HG02938 (cell line): ENCODE measurements around the gene QDPR.
"Not testable (repeated sequence)": the region's sequence is repeated elsewhere in the genome, so short reads cannot be mapped to it uniquely, and the experiment has no call there.

ENCODE experiments used
- ATAC-seq: cut with Tn5 transposase; IDR thresholded peaks from one replicate; pipeline ENCODE4 v1.9.1; 2021; ENCODE audit warnings: mild to moderate bottlenecking, moderate library complexity; ENCODE audit not compliant: unreplicated experiment

The QDPR gene

DNA sequence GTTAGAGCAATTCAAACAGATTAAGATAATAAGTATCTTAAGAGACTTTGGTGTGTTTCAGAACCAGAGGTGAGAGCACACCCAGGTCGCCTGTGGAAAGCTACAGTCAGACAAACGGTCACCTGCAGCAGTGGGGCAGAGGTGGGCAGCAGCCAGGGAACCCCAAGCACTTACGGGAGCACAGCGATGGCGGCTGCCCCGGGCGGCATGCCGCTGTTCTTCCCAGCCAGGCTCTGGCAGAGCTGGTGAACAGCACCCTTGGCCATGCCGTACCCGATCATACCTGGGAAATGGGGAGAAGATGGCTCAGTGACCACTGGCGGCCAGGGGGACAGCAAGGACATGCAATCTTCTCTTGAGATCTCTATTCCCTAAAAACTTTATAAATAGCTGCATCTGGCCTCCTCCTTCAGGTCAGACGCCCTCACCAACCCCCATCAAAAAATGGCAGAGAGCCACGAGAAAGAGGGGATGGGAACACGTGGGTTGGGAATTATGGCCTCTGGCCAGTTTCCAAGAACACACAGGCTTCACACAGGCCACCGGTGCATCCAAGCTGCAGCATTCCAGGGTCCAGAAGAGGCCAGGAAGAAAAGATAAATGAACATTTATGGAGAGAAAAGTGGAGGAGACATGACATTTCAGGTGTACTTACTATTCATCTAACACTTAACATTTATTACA, 19.7 kb downstream of the QDPR start:
- no peak for ATAC-seq

- ATAC-seq: no peak
These were observed 20.7 kb downstream of the QDPR start for GRCh38 chr4:17491196-17491595.

DNA sequence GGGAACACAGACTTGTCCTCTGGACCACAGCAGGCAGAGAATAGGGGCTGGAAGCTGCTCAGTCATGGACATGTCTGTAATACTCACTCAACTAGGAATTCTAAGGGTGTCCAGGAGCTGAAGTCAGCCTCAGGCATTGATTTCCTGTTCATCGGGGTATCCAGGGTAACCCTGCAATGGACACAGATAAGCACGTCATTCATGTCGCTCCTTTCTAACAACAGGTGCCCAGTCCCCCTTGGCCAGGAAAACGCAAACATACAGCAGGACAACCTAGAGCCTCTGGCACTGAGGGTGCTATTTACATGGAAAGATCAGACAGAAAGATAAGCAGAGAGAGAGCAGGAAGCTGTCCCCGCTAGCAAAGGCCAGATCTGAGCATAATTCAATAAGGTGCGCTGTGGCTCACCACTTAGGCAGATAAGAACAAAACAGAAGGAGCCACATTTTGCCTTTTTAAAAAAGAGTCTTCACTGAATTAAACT, 21.3 kb downstream of the QDPR start:
- ATAC-seq: no peak

DNA sequence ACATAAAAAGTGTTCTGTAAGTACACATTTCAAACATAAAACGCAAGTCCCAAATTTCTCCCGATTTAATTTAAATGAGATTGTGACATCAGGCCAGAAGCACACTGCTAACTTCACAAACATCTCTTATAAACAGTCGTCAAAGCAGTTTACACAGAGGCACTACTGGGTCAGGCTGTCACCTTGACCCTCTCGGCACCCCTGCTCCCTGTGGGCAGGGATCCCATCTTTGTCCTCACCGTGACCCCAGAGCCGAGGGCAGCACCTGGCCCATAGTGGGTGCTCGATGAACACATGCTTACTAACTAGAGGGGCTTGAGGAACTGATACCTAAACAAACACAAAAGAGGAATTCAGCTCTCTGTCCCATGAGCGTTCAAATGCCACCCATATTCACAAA, 22.2 kb downstream of the QDPR start:
- ATAC-seq: no peak

DNA sequence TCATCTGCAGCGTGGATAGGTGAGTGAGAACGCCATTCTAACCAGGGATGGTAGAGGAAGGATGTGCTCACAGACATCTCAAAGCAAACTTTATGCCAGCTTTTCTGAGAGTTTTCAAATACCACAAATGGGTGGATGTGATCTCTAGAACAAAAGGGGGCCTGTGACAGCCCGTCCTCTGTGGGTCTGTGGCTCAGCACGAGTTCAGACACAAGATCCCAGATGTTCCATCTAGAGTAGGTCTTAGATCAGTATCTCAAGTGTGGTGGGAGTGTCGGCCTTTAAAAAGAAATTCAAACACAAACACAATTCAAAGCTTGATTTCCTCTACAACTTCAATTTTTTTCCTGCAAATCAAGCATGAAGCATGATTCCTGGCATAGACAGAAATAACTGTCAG, 22.8 kb downstream of the QDPR start:
- no peak for ATAC-seq

GRCh38 chr4:17482716-17483115, 29.2 kb downstream of the QDPR start:
- no peak for ATAC-seq

DNA sequence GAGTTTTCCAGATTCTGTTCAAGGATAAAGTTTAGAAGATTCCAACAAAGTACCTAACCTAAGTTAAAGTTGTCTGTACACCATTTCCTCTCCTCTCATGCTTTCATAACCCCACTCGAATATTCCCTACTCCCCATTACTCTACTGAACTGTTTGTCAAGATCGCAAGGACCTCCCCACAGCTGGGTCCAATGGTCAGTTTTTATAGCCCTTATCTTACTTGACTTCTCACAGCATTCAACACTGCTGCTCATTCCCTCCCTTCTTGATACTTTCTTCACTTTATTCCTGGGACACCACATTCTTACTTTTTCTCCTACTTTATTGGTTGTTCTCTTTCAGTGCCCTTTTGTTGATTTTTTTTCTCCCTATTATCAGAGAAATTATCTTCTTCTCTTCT, 30.9 kb downstream of the QDPR start:
- no peak for ATAC-seq

- ATAC-seq: no peak
These were observed 31.5 kb downstream of the QDPR start for GRCh38 chr4:17480210-17480927.

DNA sequence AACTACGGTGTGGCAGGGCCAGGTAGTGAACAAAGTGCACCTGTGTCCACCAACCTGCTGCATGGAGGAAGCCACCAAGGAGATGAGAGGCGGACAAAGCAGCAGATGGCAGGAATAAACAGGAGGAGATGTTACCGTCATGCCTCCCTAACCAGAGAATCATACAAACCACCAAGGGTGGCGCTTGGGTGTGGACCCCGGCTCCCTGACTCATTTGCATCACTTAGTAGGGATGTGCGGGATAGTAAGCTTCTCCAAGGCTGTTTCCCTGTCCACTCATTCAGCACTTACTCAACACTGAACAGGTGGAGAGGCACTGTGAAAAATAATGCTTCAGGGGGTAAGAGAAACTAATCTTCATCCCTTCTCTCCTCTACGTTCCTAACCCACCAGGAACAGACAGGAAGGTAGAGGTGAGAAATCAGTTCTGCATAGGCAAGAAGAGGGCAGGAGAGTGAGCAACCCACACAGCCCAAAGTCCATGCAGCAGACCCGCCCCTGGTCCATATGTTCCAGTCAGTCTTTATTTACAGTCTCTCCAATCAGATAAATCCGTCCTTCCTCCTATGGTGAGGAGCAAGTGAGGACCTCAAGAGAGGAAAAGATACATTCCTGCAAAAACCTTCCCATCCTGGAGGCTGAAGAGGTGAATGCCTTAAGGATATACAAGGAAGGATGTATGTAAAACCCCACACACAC, 34.0 kb downstream of the QDPR start:
- no peak for ATAC-seq

GRCh38 chr4:17476853-17477252, 35.0 kb downstream of the QDPR start:
- no peak for ATAC-seq

- ATAC-seq: no peak
These were observed 36.4 kb downstream of the QDPR start for GRCh38 chr4:17475481-17475880.

DNA sequence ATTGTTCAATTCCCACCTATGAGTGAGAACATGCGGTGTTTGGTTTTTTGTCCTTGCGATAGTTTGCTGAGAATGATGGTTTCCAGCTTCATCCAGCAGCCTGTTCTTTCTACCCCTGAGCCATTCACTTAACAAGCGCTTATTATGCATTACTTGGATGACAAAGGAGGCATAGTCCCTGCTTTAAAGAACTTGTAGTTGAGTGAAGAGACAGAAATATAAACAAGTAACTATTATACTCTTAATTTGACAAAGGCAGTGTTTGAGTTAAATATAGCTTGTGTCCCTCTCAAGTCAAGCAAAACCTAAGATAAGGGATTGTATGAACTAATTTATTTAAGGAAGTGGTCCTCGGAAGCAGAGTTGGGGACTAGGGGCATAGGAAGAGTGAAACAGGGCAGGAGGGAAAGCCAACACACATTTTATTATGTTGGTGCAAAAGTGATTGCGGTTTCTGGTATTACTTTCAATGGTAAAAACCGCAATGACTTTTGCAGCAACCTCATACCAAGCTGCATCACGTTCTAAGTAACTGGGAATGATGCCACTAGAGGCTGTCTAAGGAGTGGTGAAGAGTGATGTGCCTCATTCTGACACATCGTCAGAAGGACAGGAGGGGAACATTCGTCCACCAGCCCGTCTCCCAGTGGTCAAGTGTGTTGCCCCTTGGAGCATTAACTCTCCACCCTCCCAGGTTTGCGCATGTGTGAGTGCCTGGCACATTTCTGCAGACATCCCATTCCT, 41.8 kb downstream of the QDPR start:
- no peak for ATAC-seq

DNA sequence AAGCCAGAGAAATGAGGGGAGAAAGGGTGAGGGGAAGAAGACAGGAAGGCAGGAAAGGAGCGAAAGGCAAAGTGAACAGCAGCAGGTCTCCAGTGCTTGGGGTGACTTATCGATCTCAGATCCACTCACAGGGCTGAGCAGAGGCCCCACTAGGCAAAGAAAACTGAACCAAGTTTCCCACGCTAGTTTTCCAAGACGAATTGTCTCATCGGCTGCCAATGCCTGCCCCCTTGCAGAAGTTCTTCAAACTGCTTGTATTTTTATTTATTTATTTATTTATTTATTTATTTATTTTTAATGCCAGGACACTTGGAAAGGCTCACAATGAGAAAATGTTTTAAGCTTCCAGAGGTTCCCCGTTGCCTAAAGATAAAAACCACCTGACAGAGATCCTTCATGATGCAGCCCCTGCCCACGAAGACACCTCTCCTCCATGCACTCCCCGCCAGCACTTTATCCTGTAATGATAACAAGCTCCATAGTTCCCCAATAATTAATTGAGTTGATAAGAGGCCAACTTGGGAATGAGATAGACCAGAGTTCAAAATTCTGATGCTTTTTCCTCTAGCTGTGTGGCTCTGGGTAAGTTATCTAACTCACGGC, 43.2 kb downstream of the QDPR start:
- no peak for ATAC-seq

- ATAC-seq: no peak
These were observed 48.3 kb downstream of the QDPR start for GRCh38 chr4:17463606-17464005.

- ATAC-seq: no peak
These were observed 61.6 kb downstream of the QDPR start for GRCh38 chr4:17450269-17450804.

- ATAC-seq: no peak
These were observed 63.2 kb downstream of the QDPR start for GRCh38 chr4:17448689-17449088.

DNA sequence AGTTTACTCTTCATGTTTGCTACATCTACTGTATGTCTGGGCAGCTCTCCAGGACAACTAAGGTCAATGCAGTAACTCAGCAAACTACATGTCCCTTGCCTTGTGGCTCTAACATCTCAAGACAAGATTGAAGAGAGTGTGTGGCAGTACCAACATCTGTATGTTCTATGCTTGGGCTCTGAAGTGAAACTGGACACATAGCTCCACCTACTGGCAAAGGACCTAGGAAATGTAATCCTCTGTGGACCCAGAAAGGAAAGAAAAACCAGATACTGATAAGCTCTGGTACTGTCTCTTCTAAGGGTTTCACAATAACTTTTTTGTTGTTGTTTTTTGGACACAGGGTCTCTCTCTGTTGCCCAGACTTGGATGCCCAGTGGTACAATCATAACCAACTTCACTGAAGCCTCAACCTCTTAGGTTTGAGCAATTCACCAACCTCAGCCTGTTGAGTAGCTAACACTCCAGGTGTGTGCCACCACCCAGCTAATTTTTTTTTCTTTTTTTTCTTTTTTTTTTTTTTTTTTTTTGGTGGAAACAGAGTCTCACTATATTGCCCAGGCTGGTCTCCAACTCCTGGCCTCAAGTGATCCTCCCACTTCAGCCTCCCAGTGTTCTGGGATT, 64.1 kb downstream of the QDPR start:
- peak; percentile 95 for ATAC-seq

- no peak for ATAC-seq
These were observed 64.8 kb downstream of the QDPR start for GRCh38 chr4:17447056-17447455.

- not testable (repeated sequence) for ATAC-seq
These were observed 69.4 kb downstream of the QDPR start for GRCh38 chr4:17442477-17442876.

DNA sequence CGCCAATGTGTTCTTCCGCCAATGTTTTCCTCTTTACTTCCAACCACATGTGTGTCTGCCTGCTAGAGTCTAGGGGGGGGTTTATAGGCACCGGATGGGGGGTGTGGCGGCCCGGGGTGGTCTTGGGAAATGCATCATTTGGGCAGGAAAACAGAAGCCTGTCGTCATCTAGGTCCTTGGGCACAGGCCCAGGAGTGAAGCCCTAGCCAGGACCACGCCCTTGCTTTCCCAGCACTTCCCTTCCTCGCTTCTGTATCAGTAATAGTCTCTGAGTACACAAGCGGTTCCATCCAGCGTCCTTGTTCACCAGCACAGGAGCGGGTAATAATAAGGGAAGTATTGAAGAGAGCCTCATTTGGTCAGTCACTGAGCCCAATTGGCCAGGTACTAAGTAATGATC, 74.5 kb downstream of the QDPR start:
- no peak for ATAC-seq
